Forelimb muscle (tissue), 1 donor: ENCODE results near the gene CCDC12. TPM values are rescaled to one million over a fixed set of nuclear protein-coding genes. Genes with fewer than 3 reads are reported as not detected.
"Not testable (repeated sequence)": the region's sequence is repeated elsewhere in the genome, so short reads cannot be mapped to it uniquely, and the experiment has no call there.

Experiments used
- DNase-seq: peaks from one replicate; pipeline ENCODE4 v3.0.0-alpha.2; 2013; ENCODE audit warnings: low read depth
- polyA plus RNA-seq: library from polyadenylated mRNA; unstranded; fragments of 120-200 nt; gene quantifications from one replicate; pipeline ENCODE4 v1.2.1, GENCODE V29; 2013; ENCODE audit not compliant: insufficient read length

Gene CCDC12
- polyA plus RNA-seq, 1 donor, result 40.6 TPM

GRCh38 chr3:46924921-46925584, 51.5 kb downstream of the CCDC12 start:
- no peak for DNase-seq

GRCh38 chr3:46923559-46924350, 52.8 kb downstream of the CCDC12 start:
- DNase-seq, result no peak

GRCh38 chr3:46922871-46923558, 53.5 kb downstream of the CCDC12 start:
- no peak for DNase-seq

GRCh38 chr3:46922426-46922825, 54.1 kb downstream of the CCDC12 start:
- no peak for DNase-seq

GRCh38 chr3:46921871-46922271, 54.7 kb downstream of the CCDC12 start:
- DNase-seq, result no peak

- DNase-seq, result no peak
Measured at GRCh38 chr3:46921041-46921440, 55.5 kb downstream of the CCDC12 start.

- no peak for DNase-seq
Measured at GRCh38 chr3:46918634-46919033, 57.9 kb downstream of the CCDC12 start.

- DNase-seq, result no peak
Measured at GRCh38 chr3:46918202-46918601, 58.3 kb downstream of the CCDC12 start.

GRCh38 chr3:46917257-46917656, 59.3 kb downstream of the CCDC12 start:
- DNase-seq, result no peak

GRCh38 chr3:46916799-46917198, 59.7 kb downstream of the CCDC12 start:
- DNase-seq, result no peak

- DNase-seq, result no peak
Measured at GRCh38 chr3:46916278-46916677, 60.3 kb downstream of the CCDC12 start.

- no peak for DNase-seq
Measured at GRCh38 chr3:46915297-46915822, 61.2 kb downstream of the CCDC12 start.

- DNase-seq, result no peak
Measured at GRCh38 chr3:46914849-46915248, 61.7 kb downstream of the CCDC12 start.

GRCh38 chr3:46913644-46914043, 62.9 kb downstream of the CCDC12 start:
- DNase-seq, result no peak

GRCh38 chr3:46912986-46913385, 63.6 kb downstream of the CCDC12 start:
- DNase-seq, result no peak

GRCh38 chr3:46910914-46911313, 65.6 kb downstream of the CCDC12 start:
- not testable (repeated sequence) for DNase-seq

- no peak for DNase-seq
Measured at GRCh38 chr3:46910166-46910760, 66.3 kb downstream of the CCDC12 start.

GRCh38 chr3:46909535-46910161, 66.9 kb downstream of the CCDC12 start:
- DNase-seq, result no peak

GRCh38 chr3:46908986-46909534, 67.5 kb downstream of the CCDC12 start:
- DNase-seq, result no peak

GRCh38 chr3:46908294-46908985, 68.1 kb downstream of the CCDC12 start:
- no peak for DNase-seq

GRCh38 chr3:46907960-46908293, 68.6 kb downstream of the CCDC12 start:
- no peak for DNase-seq
